NCI-H526 treated with DMSO at 0.1 percent for 48 hours (cell line): ENCODE data around the gene SLC26A11.
A peak's percentile ranks its signal among the peaks of the same experiment; 100 is the strongest.
"Not testable (repeated sequence)": the region's sequence is repeated elsewhere in the genome, so short reads cannot be mapped to it uniquely, and the experiment has no call there.

Experiments used
- DNase-seq: peaks from one replicate; lab custom pipeline; 2025; lab: John Stamatoyannopoulos, UW

SLC26A11 gene

GRCh38 chr17:80244871-80245509, 24.8 kb downstream of the SLC26A11 start:
- no peak for DNase-seq

GRCh38 chr17:80245566-80246265, 25.5 kb downstream of the SLC26A11 start:
- DNase-seq = no peak

- no peak for DNase-seq
Observed at GRCh38 chr17:80246266-80246681, 26.0 kb downstream of the SLC26A11 start.

GRCh38 chr17:80246726-80247125, 26.5 kb downstream of the SLC26A11 start:
- DNase-seq = no peak

- no peak for DNase-seq
Observed at GRCh38 chr17:80247561-80247960, 27.3 kb downstream of the SLC26A11 start.

GRCh38 chr17:80248001-80248893, 28.0 kb downstream of the SLC26A11 start:
- DNase-seq = no peak

- DNase-seq = no peak
Observed at GRCh38 chr17:80248894-80249710, 28.9 kb downstream of the SLC26A11 start.

GRCh38 chr17:80251966-80252365, 31.7 kb downstream of the SLC26A11 start:
- no peak for DNase-seq

- peak; percentile 51 for DNase-seq
Observed at GRCh38 chr17:80252871-80253270, 32.6 kb downstream of the SLC26A11 start.

GRCh38 chr17:80253631-80254395, 33.6 kb downstream of the SLC26A11 start:
- peak; percentile 7 for DNase-seq

GRCh38 chr17:80254396-80255251, 34.4 kb downstream of the SLC26A11 start:
- DNase-seq = peak; percentile 89

GRCh38 chr17:80256034-80256350, 35.8 kb downstream of the SLC26A11 start:
- no peak for DNase-seq

- DNase-seq = no peak
Observed at GRCh38 chr17:80257716-80258213, 37.5 kb downstream of the SLC26A11 start.

- DNase-seq = not testable (repeated sequence)
Observed at GRCh38 chr17:80258296-80258695, 38.1 kb downstream of the SLC26A11 start.

- DNase-seq = no peak
Observed at GRCh38 chr17:80259457-80260068, 39.3 kb downstream of the SLC26A11 start.

GRCh38 chr17:80260069-80260535, 39.9 kb downstream of the SLC26A11 start:
- peak; percentile 6 for DNase-seq

GRCh38 chr17:80260791-80261158, 40.5 kb downstream of the SLC26A11 start, which contains the start of gene RNF213:
TSS of gene RNF213 (plus strand) at chr17:80260852. CDS start at chr17:80263682, 2,830 bp downstream.
- DNase-seq = no peak

GRCh38 chr17:80261159-80261894, 41.1 kb downstream of the SLC26A11 start:
- peak; percentile 37 for DNase-seq

GRCh38 chr17:80261895-80262279, 41.7 kb downstream of the SLC26A11 start:
- DNase-seq = no peak
